ENCODE data around the gene KLF16. TPM values are rescaled to one million over a fixed set of nuclear protein-coding genes. Genes with fewer than 3 reads are reported as not detected.

Gene KLF16
- total RNA-seq, 1 donor from 2014 or later: 15.3 TPM

DNA sequence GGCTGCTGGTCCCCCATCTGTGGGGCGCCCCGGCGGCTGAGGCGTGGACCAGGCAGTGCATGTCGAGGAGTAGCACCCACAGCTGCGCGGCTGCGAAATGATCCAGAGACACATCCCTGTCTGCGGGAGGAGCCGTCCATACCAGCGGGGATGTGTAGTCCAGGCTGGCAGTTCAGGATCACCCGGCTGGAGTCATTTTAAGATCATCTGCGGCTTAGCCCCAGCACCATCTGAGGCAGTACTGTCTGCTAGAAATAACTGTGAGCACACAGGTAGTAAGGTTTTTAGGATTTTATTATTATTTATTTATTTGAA is 44.9 kb upstream of the KLF16 start:
- no peaks in the 10 kb centered on the region for H3K36me3 ChIP-seq (ENCODE audit: control insufficient read depth, insufficient read depth, low read length)
- DNase-seq (ENCODE audit: low read depth): no peak
- peak overlapping the region; percentile 29 for H3K4me3 ChIP-seq (ENCODE audit: low read depth, low read length)
- H3K27me3 ChIP-seq (ENCODE audit: control insufficient read depth, insufficient read depth, low read length): no peaks in the 10 kb centered on the region
- TF ChIP-seq, protein P1, sequence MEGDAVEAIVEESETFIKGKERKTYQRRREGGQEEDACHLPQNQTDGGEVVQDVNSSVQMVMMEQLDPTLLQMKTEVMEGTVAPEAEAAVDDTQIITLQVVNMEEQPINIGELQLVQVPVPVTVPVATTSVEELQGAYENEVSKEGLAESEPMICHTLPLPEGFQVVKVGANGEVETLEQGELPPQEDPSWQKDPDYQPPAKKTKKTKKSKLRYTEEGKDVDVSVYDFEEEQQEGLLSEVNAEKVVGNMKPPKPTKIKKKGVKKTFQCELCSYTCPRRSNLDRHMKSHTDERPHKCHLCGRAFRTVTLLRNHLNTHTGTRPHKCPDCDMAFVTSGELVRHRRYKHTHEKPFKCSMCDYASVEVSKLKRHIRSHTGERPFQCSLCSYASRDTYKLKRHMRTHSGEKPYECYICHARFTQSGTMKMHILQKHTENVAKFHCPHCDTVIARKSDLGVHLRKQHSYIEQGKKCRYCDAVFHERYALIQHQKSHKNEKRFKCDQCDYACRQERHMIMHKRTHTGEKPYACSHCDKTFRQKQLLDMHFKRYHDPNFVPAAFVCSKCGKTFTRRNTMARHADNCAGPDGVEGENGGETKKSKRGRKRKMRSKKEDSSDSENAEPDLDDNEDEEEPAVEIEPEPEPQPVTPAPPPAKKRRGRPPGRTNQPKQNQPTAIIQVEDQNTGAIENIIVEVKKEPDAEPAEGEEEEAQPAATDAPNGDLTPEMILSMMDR (IDR thresholded peaks at IDR 0.05; ENCODE audit: insufficient read depth, low read length, poor library complexity, severe bottlenecking): no peak

DNA sequence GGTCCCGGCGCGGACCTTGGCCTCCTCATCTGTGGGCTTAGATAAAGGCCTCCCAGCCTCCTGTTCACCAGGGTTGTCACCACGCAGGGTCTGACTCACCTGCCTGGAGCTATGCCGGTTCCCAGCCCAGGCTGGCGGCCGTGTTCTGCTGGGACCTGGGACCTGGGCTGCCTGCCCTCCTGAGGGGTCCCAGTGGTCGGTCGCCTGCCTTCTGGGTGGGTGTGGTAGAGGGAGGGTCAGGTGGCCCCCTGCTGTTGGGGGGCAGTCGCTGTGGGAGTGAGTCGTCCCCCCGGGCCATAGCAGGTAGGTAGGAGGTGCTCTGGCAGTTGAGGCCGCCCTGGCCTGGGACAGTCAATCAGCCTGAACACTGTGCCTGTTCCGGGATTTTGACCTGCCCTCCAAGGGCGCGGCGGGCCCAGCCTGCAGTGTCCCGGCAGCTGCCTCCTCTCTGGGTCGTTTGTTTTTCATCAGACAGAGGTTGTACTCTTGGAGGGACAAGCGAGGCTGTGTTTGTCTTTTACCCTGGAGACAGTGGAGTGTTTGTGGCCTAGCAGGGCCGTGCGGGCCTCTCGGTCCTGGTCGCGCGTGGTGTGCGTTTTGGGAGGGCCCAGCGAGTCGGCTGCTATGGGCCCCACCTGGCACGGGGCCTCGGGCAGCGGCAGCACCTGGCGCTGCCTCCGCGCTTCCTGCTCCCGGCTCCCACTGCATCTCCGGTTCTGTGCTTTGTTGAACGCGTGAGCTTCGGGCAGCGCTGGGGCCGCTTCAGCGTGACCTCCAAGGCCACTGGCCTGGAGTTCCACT is 44.4 kb upstream of the KLF16 start:
- Histone ChIP-seq H3K4me3 (ENCODE audit: low read depth, low read length) (peak overlapping the region; percentile 29), H3K36me3 (ENCODE audit: control insufficient read depth, insufficient read depth, low read length) (no peaks in the 10 kb centered on the region), H3K27me3 (ENCODE audit: control insufficient read depth, insufficient read depth, low read length) (no peaks in the 10 kb centered on the region)
- DNase-seq (ENCODE audit: low read depth): no peak
- TF ChIP-seq, protein P1 (IDR thresholded peaks at IDR 0.05; ENCODE audit: insufficient read depth, low read length, poor library complexity, severe bottlenecking): no peak

DNA sequence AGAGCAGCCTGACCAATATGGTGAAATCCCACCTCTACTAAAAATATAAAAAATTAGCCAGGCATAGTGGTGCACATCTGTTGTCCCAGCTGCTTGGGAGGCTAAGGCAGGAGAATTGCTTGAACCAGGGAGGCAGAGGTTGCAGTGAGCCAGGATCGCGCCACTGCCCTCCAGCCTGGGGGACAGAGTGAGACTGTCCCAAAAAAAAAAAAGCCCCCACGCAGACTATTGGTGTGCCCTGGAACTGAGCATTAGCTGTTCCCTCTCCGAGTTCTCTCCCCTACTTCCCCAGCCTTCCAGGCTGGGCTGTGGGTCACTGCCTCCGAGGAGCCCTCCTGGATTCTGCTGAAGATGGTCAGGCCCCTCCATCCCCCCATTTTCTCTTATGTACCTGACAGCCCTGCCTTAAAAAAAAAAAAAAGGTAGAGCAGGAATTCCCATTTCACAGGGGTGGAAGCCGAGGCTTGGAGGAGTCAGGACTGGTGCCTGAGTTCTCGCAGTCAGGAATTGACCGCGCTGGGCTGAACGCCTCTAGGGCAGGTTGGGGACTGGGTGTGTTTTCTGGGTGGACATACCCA is 43.7 kb upstream of the KLF16 start:
- TF ChIP-seq, protein P1 (IDR thresholded peaks at IDR 0.05; ENCODE audit: insufficient read depth, low read length, poor library complexity, severe bottlenecking): no peak
- H3K4me3 ChIP-seq (ENCODE audit: low read depth, low read length): no peak overlapping the region
- H3K27me3 ChIP-seq (ENCODE audit: control insufficient read depth, insufficient read depth, low read length): no peaks in the 10 kb centered on the region
- no peaks in the 10 kb centered on the region for H3K36me3 ChIP-seq (ENCODE audit: control insufficient read depth, insufficient read depth, low read length)
- no peak for DNase-seq (ENCODE audit: low read depth)

DNA sequence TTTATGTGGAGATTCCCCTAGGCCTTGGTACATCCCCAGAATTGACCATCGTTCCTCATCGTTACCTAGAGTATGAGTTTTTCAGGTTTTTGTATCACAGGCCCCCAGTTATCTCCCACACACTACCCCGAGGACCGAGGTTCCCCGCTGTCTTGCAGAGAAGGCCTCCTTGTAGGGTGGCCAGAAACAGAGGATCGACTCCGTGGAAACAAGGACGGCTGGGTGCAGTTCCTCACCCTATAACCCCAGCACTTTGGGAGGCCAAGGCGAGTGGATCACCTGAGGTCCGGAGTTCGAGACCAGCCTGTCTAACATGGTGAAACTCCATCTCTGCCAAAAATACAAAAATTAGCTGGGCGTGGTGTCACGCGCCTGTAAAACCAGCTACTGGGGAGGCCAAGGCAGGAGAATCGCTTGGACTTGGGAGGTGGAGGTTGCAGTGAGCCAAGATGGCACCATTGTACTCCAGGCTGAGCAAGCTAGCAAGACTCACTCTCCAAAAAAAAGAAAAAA is 42.5 kb upstream of the KLF16 start:
- no peaks in the 10 kb centered on the region for H3K36me3 ChIP-seq (ENCODE audit: control insufficient read depth, insufficient read depth, low read length)
- TF ChIP-seq, protein P1 (IDR thresholded peaks at IDR 0.05; ENCODE audit: insufficient read depth, low read length, poor library complexity, severe bottlenecking): no peak
- no peaks in the 10 kb centered on the region for H3K27me3 ChIP-seq (ENCODE audit: control insufficient read depth, insufficient read depth, low read length)
- DNase-seq (ENCODE audit: low read depth): no peak
- H3K4me3 ChIP-seq (ENCODE audit: low read depth, low read length): peak overlapping the region; percentile 75

DNA sequence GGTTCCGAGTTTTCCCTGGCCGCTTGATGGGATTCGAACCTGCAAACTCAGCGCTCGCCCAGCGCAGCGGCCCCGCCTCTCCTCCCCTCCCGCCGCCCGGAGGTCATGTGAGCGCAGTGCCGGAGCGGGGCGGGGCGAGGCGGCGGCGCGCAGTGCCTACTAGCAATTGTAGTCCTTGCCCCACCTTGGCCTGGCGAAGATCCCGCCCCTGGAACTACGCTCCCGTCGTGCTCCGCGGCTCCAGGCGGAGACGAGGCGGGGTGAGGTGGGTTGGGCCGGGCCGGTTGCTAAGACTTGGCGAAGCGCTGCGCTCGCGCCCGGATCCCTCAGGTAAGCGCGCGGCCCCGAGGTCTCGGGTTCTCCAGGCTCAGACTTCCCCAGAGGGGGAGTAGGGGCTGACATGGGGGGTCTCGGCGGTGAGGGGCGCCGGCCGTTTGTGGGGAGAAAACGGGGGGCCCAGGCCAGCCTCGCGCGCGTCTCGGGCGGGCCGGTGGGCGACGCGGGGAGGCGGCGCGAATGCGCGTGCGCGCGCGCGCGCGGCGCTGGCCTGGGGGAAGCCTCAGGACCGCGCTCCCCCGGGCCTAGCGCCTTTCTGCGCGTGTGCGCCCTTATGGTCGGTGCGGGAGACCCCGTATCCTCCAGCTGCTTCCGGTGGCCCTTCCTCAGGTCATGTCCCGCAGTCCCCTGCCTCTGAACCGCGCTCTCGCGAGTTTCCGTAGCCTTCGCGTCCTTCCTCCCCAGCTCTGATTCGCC is 41.9 kb upstream of the KLF16 start, which contains the start of the genes ADAT3 and SCAMP4:
TSS of gene ADAT3 (plus strand) at position 290 of the 753 bp plus-strand sequence. CDS start 6,649 bp downstream, outside the sequence.
TSS of gene SCAMP4 (plus strand) at position 290 of the 753 bp plus-strand sequence. CDS start 9,621 bp downstream, outside the sequence.
- peak; percentile 94 for DNase-seq (ENCODE audit: low read depth)
- Histone ChIP-seq H3K27me3 (ENCODE audit: control insufficient read depth, insufficient read depth, low read length) (no peaks in the 10 kb centered on the region), H3K36me3 (ENCODE audit: control insufficient read depth, insufficient read depth, low read length) (no peaks in the 10 kb centered on the region), H3K4me3 (ENCODE audit: low read depth, low read length) (peak within 1 kb of the TSS; percentile 75)
- TF ChIP-seq, protein P1 (IDR thresholded peaks at IDR 0.05; ENCODE audit: insufficient read depth, low read length, poor library complexity, severe bottlenecking): no peak

Measured in kidney epithelial cell (primary cell).